ENCODE results near the gene SH3TC2. TPM values are rescaled to one million over a fixed set of nuclear protein-coding genes. Genes with fewer than 3 reads are reported as not detected.

SH3TC2 gene
- total RNA-seq, 1 donor from 2014 or later, result 0.69 TPM

DNA sequence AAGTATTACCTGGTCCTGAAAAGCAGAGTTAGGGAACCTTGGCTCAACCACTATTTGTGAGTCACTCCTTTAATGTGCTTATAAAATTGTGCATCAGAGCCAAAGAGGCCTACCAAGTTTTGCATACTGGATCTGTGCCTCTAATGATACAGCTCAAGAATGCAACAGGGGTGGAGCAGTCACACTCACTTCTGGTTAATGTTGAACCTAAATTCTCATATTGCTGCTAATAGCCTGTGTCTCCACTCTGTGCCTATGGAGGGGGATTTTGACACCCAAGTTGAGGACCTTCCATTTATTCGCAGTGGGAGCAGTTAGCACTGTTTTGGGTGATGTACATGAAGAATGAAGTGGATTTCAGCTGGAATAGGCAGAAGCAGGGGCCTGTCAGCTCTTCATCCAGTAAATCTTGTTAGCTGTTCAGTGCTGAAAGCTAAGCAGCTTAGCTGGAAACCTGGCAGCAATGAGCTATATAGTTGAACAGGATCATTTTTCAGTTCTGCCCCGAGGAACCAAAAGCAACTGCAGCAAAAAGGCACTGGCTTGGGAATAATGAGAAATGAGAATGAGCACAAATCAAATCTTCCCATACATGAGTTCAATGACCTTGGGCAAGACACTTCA is 9.7 kb downstream of the SH3TC2 start:
- no peak overlapping the region for H3K27ac ChIP-seq
- Mint-ChIP-seq H3K27me3 (ENCODE audit: insufficient read depth, low read depth) (no peaks in the 10 kb centered on the region), H3K36me3 (no peaks in the 10 kb centered on the region), H3K9me3 (peaks cover under 1% of the 10 kb centered on the region), H3K4me1 (peaks cover 18% of the 10 kb centered on the region), H3K27ac (no peak overlapping the region), H3K4me3 (no peak overlapping the region)
- no peaks in the 10 kb centered on the region for H3F3A ChIP-seq (ENCODE audit: low read depth)
- no peaks in the 10 kb centered on the region for H3K79me2 ChIP-seq (ENCODE audit: low read depth)
- no peaks in the 10 kb centered on the region for H4K20me1 ChIP-seq (ENCODE audit: low read depth)
- H2AFZ ChIP-seq (replicated peaks), result no peak overlapping the region
- no peak overlapping the region for H3K9ac ChIP-seq
- H3K27me3 ChIP-seq, result no peaks in the 10 kb centered on the region
- no peaks in the 10 kb centered on the region for H3K9me3 ChIP-seq (ENCODE audit: low read depth)
- no peak overlapping the region for H3K4me2 ChIP-seq
- H3K36me3 ChIP-seq, result no peaks in the 10 kb centered on the region
- peak; percentile 11 for DNase-seq (ENCODE audit: low spot score)
- H3K4me1 ChIP-seq, result no peaks in the 10 kb centered on the region
- TF ChIP-seq EZH2 (IDR thresholded peaks at IDR 0.05) (no peak), EZH2phosphoT487 (IDR thresholded peaks at IDR 0.05) (no peak), CTCF (IDR thresholded peaks at IDR 0.05) (no peak)
- no peak overlapping the region for H3K4me3 ChIP-seq

GRCh38 chr5:149049371-149049781 is 13.5 kb downstream of the SH3TC2 start:
- Mint-ChIP-seq H3K27ac (no peak overlapping the region), H3K4me3 (no peak overlapping the region), H3K36me3 (no peaks in the 10 kb centered on the region), H3K4me1 (peaks cover 17% of the 10 kb centered on the region), H3K27me3 (ENCODE audit: insufficient read depth, low read depth) (no peaks in the 10 kb centered on the region), H3K9me3 (no peaks in the 10 kb centered on the region)
- no peaks in the 10 kb centered on the region for H3K27me3 ChIP-seq
- no peak overlapping the region for H2AFZ ChIP-seq (replicated peaks)
- DNase-seq (ENCODE audit: low spot score), result no peak
- H3K9me3 ChIP-seq (ENCODE audit: low read depth), result no peaks in the 10 kb centered on the region
- H3F3A ChIP-seq (ENCODE audit: low read depth), result no peaks in the 10 kb centered on the region
- H3K9ac ChIP-seq, result no peak overlapping the region
- no peaks in the 10 kb centered on the region for H3K4me1 ChIP-seq
- no peak for TF ChIP-seq EZH2 (IDR thresholded peaks at IDR 0.05)
- no peak for TF ChIP-seq EZH2phosphoT487 (IDR thresholded peaks at IDR 0.05)
- no peak for TF ChIP-seq CTCF (IDR thresholded peaks at IDR 0.05)
- H4K20me1 ChIP-seq (ENCODE audit: low read depth), result no peaks in the 10 kb centered on the region
- H3K4me2 ChIP-seq, result no peak overlapping the region
- no peak overlapping the region for H3K27ac ChIP-seq
- H3K79me2 ChIP-seq (ENCODE audit: low read depth), result no peaks in the 10 kb centered on the region
- H3K4me3 ChIP-seq, result no peak overlapping the region
- H3K36me3 ChIP-seq, result no peaks in the 10 kb centered on the region

GRCh38 chr5:149048811-149049210 is 14.1 kb downstream of the SH3TC2 start:
- H3K9me3 Mint-ChIP-seq, result no peaks in the 10 kb centered on the region
- H3K27me3 ChIP-seq, result no peaks in the 10 kb centered on the region
- no peaks in the 10 kb centered on the region for H3K27me3 Mint-ChIP-seq (ENCODE audit: insufficient read depth, low read depth)

More at GRCh38 chr5:149048811-149049210, 14.1 kb downstream of the SH3TC2 start:
- Mint-ChIP-seq H3K4me1 (peaks cover 15% of the 10 kb centered on the region), H3K27ac (no peak overlapping the region), H3K4me3 (no peak overlapping the region), H3K36me3 (no peaks in the 10 kb centered on the region)
- no peaks in the 10 kb centered on the region for H3K79me2 ChIP-seq (ENCODE audit: low read depth)
- H3K36me3 ChIP-seq, result no peaks in the 10 kb centered on the region
- no peak overlapping the region for H3K27ac ChIP-seq
- H3K4me1 ChIP-seq, result no peaks in the 10 kb centered on the region
- no peaks in the 10 kb centered on the region for H3F3A ChIP-seq (ENCODE audit: low read depth)
- no peak overlapping the region for H3K9ac ChIP-seq
- no peak overlapping the region for H3K4me2 ChIP-seq
- H3K4me3 ChIP-seq, result no peak overlapping the region
- no peak for DNase-seq (ENCODE audit: low spot score)
- H3K9me3 ChIP-seq (ENCODE audit: low read depth), result no peaks in the 10 kb centered on the region
- no peaks in the 10 kb centered on the region for H4K20me1 ChIP-seq (ENCODE audit: low read depth)
- no peak for TF ChIP-seq CTCF (IDR thresholded peaks at IDR 0.05)
- no peak for TF ChIP-seq EZH2 (IDR thresholded peaks at IDR 0.05)
- TF ChIP-seq EZH2phosphoT487 (IDR thresholded peaks at IDR 0.05), result no peak
- no peak overlapping the region for H2AFZ ChIP-seq (replicated peaks)
